Thyroid gland (tissue), 4 donors: ENCODE measurements around the gene USP44.

Experiments
- POLR2A ChIP-seq, 2 donors: fragments of 450-650 bp; IDR thresholded peaks; one replicate each; pipeline ENCODE4 v1.6.1; 2017; ENCODE audit warnings: antibody characterized with exemption in 2 of 2, mild to moderate bottlenecking in 2 of 2, moderate library complexity in 1 of 2
- TF ChIP-seq, protein P1 (sequence below), 6 experiments: fragments of 200-600 bp in 3 of 6; fragments of 450-650 bp in 3 of 6; sonication (generic) in 3 of 6; IDR thresholded peaks; one replicate each; pipeline ENCODE4 v1.5.1; 2016 to 2019; ENCODE audit warnings: antibody characterized with exemption in 6 of 6, mild to moderate bottlenecking in 2 of 6, inconsistent platforms in 1 of 6, moderate library complexity in 1 of 6

DNA sequence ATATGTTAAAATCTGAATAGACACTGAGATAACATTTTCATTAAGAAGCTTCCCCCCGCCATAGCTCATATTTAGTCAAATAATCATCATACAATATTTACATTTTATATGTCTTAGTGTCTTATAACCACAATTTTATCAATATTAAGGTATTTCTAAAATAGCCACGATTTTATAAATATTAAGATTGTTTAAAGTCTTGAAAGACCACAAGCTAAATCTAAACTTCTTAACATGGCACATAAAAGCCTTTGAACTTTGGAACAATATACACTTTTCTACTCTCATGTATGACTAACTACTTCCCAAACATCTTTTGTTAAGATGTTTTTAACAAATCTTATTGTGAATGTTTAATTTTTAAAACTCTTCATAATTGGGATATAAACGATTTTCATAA is 6.5 kb downstream of the USP44 start:
- TF ChIP-seq, protein P1, sequence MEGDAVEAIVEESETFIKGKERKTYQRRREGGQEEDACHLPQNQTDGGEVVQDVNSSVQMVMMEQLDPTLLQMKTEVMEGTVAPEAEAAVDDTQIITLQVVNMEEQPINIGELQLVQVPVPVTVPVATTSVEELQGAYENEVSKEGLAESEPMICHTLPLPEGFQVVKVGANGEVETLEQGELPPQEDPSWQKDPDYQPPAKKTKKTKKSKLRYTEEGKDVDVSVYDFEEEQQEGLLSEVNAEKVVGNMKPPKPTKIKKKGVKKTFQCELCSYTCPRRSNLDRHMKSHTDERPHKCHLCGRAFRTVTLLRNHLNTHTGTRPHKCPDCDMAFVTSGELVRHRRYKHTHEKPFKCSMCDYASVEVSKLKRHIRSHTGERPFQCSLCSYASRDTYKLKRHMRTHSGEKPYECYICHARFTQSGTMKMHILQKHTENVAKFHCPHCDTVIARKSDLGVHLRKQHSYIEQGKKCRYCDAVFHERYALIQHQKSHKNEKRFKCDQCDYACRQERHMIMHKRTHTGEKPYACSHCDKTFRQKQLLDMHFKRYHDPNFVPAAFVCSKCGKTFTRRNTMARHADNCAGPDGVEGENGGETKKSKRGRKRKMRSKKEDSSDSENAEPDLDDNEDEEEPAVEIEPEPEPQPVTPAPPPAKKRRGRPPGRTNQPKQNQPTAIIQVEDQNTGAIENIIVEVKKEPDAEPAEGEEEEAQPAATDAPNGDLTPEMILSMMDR (IDR thresholded peaks at IDR 0.05): no peak
- no peak for TF ChIP-seq POLR2A (IDR thresholded peaks at IDR 0.05)
